SK-N-SH (cell line): Measurements from ENCODE around the gene MAD1L1.

Experiments
- EP300 ChIP-seq, 2 experiments: IDR thresholded peaks; 2 replicates each; pipeline versions ENCODE4 v1.4.0 to v1.6.1; 2012; ENCODE audit warnings: borderline replicate concordance in 1 of 2, low read depth in 1 of 2, low read length in 1 of 2
- EZH2phosphoT487 ChIP-seq: fragments of 200-600 bp; sonication (generic); IDR thresholded peaks from 2 replicates; pipeline ENCODE4 v1.6.1; 2017; ENCODE audit warnings: low read depth, mixed run types, mild to moderate bottlenecking, antibody characterized with exemption, moderate library complexity, borderline replicate concordance
- MXI1 ChIP-seq: IDR thresholded peaks from 2 replicates; pipeline ENCODE4 v1.6.1; 2012; ENCODE audit warnings: mild to moderate bottlenecking, low read depth, low read length, improper control_type of control experiment
- POLR2AphosphoS5 ChIP-seq: IDR thresholded peaks from 2 replicates; pipeline ENCODE4 v1.6.1; 2012; ENCODE audit warnings: low read depth, low read length
- RCOR1 ChIP-seq: fragments of 150-350 bp; IDR thresholded peaks from 2 replicates; pipeline ENCODE4 v1.6.1; 2017; ENCODE audit warnings: antibody characterized with exemption, low read length
- RFX5 ChIP-seq: IDR thresholded peaks from 2 replicates; pipeline ENCODE4 v1.6.1; 2012; ENCODE audit warnings: mild to moderate bottlenecking, improper control_type of control experiment, low read length
- RXRA ChIP-seq: IDR thresholded peaks from 2 replicates; pipeline ENCODE4 v1.4.0; 2012; ENCODE audit warnings: low read depth, mild to moderate bottlenecking, borderline replicate concordance
- SMC3 ChIP-seq: IDR thresholded peaks from 2 replicates; pipeline ENCODE4 v1.6.1; 2012; ENCODE audit warnings: low read depth, low read length, improper control_type of control experiment
- TF ChIP-seq, protein P1 (sequence below): IDR thresholded peaks from 2 replicates; pipeline ENCODE4 v1.4.0; 2012; ENCODE audit warnings: low read depth
- TF ChIP-seq, protein P2 (sequence below): fragments of 200-600 bp; sonication (generic); IDR thresholded peaks from 2 replicates; pipeline ENCODE4 v1.6.1; 2017; ENCODE audit warnings: antibody characterized with exemption, mild to moderate bottlenecking, moderate library complexity
- TF ChIP-seq, protein P3 (sequence below): IDR thresholded peaks from 2 replicates; pipeline ENCODE4 v1.6.1; 2012; ENCODE audit warnings: mild to moderate bottlenecking, low read depth, low read length, moderate library complexity
- TF ChIP-seq, protein P4 (sequence below): fragments of 150-350 bp; IDR thresholded peaks from 2 replicates; pipeline ENCODE4 v1.6.1; 2017; ENCODE audit warnings: antibody characterized with exemption, low read length, low read depth, borderline replicate concordance
- TF ChIP-seq, protein P5 (sequence below): IDR thresholded peaks from 2 replicates; pipeline ENCODE4 v1.4.0; 2012; ENCODE audit warnings: low read depth, borderline replicate concordance

DNA sequence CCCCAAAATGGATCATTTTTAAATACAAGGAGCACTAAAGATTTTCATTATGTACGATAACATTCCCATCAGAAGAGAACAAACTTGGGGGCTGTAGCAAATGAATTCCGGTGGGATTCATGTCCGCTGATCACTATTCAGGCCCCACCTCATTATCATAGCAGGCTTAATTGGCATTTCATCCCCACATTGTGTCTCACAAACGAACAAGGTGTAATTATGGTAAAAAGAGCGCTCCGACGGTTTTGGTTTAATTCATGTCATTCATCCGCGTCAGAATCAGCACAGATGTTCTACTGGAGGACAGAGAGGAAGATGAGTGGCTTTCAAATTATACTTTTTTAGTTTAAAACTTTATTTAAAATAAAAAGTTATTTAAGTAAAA, 124.7 kb downstream of the MAD1L1 start:
- no peak for TF ChIP-seq EP300 (IDR thresholded peaks at IDR 0.05; ENCODE audit: borderline replicate concordance in 1 of 2, low read depth in 1 of 2, low read length in 1 of 2)
- TF ChIP-seq, protein P1, sequence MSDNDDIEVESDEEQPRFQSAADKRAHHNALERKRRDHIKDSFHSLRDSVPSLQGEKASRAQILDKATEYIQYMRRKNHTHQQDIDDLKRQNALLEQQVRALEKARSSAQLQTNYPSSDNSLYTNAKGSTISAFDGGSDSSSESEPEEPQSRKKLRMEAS = no peak
- TF ChIP-seq, protein P2, sequence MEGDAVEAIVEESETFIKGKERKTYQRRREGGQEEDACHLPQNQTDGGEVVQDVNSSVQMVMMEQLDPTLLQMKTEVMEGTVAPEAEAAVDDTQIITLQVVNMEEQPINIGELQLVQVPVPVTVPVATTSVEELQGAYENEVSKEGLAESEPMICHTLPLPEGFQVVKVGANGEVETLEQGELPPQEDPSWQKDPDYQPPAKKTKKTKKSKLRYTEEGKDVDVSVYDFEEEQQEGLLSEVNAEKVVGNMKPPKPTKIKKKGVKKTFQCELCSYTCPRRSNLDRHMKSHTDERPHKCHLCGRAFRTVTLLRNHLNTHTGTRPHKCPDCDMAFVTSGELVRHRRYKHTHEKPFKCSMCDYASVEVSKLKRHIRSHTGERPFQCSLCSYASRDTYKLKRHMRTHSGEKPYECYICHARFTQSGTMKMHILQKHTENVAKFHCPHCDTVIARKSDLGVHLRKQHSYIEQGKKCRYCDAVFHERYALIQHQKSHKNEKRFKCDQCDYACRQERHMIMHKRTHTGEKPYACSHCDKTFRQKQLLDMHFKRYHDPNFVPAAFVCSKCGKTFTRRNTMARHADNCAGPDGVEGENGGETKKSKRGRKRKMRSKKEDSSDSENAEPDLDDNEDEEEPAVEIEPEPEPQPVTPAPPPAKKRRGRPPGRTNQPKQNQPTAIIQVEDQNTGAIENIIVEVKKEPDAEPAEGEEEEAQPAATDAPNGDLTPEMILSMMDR = no peak
- TF ChIP-seq RCOR1 = no peak
- TF ChIP-seq EZH2phosphoT487 = no peak
- no peak for TF ChIP-seq RFX5
- TF ChIP-seq, protein P3, sequence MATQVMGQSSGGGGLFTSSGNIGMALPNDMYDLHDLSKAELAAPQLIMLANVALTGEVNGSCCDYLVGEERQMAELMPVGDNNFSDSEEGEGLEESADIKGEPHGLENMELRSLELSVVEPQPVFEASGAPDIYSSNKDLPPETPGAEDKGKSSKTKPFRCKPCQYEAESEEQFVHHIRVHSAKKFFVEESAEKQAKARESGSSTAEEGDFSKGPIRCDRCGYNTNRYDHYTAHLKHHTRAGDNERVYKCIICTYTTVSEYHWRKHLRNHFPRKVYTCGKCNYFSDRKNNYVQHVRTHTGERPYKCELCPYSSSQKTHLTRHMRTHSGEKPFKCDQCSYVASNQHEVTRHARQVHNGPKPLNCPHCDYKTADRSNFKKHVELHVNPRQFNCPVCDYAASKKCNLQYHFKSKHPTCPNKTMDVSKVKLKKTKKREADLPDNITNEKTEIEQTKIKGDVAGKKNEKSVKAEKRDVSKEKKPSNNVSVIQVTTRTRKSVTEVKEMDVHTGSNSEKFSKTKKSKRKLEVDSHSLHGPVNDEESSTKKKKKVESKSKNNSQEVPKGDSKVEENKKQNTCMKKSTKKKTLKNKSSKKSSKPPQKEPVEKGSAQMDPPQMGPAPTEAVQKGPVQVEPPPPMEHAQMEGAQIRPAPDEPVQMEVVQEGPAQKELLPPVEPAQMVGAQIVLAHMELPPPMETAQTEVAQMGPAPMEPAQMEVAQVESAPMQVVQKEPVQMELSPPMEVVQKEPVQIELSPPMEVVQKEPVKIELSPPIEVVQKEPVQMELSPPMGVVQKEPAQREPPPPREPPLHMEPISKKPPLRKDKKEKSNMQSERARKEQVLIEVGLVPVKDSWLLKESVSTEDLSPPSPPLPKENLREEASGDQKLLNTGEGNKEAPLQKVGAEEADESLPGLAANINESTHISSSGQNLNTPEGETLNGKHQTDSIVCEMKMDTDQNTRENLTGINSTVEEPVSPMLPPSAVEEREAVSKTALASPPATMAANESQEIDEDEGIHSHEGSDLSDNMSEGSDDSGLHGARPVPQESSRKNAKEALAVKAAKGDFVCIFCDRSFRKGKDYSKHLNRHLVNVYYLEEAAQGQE = no peak
- TF ChIP-seq MXI1 = no peak
- TF ChIP-seq, protein P4, sequence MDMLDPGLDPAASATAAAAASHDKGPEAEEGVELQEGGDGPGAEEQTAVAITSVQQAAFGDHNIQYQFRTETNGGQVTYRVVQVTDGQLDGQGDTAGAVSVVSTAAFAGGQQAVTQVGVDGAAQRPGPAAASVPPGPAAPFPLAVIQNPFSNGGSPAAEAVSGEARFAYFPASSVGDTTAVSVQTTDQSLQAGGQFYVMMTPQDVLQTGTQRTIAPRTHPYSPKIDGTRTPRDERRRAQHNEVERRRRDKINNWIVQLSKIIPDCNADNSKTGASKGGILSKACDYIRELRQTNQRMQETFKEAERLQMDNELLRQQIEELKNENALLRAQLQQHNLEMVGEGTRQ = no peak
- no peak for TF ChIP-seq SMC3
- no peak for TF ChIP-seq POLR2AphosphoS5
- TF ChIP-seq RXRA = no peak
- TF ChIP-seq, protein P5, sequence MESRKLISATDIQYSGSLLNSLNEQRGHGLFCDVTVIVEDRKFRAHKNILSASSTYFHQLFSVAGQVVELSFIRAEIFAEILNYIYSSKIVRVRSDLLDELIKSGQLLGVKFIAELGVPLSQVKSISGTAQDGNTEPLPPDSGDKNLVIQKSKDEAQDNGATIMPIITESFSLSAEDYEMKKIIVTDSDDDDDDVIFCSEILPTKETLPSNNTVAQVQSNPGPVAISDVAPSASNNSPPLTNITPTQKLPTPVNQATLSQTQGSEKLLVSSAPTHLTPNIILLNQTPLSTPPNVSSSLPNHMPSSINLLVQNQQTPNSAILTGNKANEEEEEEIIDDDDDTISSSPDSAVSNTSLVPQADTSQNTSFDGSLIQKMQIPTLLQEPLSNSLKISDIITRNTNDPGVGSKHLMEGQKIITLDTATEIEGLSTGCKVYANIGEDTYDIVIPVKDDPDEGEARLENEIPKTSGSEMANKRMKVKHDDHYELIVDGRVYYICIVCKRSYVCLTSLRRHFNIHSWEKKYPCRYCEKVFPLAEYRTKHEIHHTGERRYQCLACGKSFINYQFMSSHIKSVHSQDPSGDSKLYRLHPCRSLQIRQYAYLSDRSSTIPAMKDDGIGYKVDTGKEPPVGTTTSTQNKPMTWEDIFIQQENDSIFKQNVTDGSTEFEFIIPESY = no peak
